ENCODE measurements around the gene TASP1. TPM values are rescaled to one million over a fixed set of nuclear protein-coding genes. Genes with fewer than 3 reads are reported as not detected.
A peak's percentile ranks its signal among the peaks of the same experiment; 100 is the strongest.

The TASP1 gene
- total and polyA plus RNA-seq, 2 donors, result 11.0 to 22.4 TPM

DNA sequence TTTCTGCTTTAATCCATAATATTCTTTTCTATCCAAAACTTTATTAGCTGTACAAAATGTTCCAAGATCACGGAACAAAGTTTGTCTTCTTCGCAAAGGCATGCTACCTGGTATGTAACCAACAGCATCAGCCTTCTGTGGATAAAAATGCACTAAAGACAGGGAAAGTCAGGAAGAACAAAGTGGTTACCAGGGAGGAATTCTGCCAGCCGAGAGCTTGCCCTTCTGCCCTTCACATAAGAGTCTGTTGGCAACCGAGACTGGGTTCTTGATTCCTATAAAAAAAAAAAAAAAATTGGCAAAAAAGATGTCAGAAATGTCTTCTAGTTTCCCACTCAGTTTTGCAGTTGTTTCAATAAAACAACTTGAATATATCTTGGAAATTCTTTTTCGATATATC lies 58.0 kb downstream of the TASP1 start:
- Histone ChIP-seq H3K36me3 (ENCODE audit: insufficient read depth) (peaks cover 4% of the 10 kb centered on the region), H3K4me3 (ENCODE audit: low read depth, low read length) (no peak overlapping the region), H3K4me1 (ENCODE audit: insufficient read depth) (no peaks in the 10 kb centered on the region), H3K27ac (ENCODE audit: low read depth) (no peak overlapping the region)
- 90% methylated on average over 5 of the region's 5 CpGs for WGBS
- DNase-seq (ENCODE audit: extremely low spot score), result no peak

DNA sequence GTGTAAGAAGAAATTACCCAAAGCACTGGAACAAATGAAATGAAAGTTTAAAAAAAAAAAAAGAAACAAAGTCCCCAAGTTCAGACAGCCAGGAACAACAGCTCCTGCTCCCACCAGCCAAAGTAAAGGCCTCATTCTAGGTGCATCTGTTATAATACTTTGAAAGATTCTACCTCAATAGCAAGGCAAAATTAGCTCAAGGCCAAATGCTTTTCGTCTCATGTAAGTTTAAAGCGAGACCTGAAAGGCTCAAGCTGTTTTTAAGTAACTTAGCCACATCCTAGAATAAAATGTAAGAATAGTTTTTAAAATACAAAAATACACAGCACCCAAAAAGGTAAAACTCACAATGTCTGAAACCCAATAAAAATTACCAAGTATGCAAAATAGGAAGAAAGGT lies 64.7 kb downstream of the TASP1 start:
- Histone ChIP-seq H3K4me3 (ENCODE audit: low read depth, low read length) (no peak overlapping the region), H3K4me1 (ENCODE audit: insufficient read depth) (no peaks in the 10 kb centered on the region), H3K27ac (ENCODE audit: low read depth) (no peak overlapping the region), H3K36me3 (ENCODE audit: insufficient read depth) (peaks cover 2% of the 10 kb centered on the region)
- no peak for DNase-seq (ENCODE audit: extremely low spot score)
- WGBS, result 93% methylated on average over 2 of the region's 2 CpGs

DNA sequence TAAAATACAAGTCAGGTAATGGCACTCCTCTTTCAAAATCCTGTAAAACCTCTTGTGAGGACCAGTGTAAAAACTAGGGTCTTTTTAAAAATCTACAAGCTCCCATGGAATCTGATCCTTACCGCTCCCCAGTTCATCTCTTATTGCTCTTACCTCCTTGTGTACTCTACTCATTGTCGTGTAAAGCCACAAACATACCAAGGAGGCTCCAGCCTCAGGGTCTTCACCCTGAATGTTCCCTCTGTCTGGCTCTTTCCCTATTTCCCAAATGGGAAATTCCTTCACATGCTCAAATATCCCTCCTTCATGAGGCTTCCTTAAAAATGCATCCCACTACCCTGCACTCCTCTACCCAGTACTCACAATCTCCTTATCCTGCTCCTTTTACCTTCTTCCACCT lies 67.1 kb downstream of the TASP1 start:
- Histone ChIP-seq H3K36me3 (ENCODE audit: insufficient read depth) (no peaks in the 10 kb centered on the region), H3K27ac (ENCODE audit: low read depth) (no peak overlapping the region), H3K4me1 (ENCODE audit: insufficient read depth) (no peaks in the 10 kb centered on the region), H3K4me3 (ENCODE audit: low read depth, low read length) (no peak overlapping the region)
- DNase-seq (ENCODE audit: extremely low spot score), result no peak
- WGBS, result 85% methylated on average over 2 of the region's 2 CpGs

DNA sequence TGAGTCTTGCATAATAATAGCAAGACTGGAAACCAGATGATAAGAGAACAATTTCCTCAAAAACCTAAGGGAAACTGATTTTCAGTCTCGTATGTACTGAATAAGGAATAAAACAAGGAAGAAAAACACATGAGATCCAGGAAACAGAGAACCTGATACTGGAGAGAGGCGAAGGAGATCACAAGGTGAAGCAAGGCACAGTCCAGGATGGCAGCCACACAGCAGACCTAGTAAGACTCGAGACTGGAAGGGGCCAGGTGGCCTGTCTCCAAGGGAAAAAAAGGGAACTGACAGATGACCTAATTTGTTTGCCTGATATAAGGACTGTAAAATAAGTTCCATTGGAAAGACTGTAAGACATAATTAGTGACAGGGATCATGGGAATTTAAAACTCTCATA lies 71.1 kb downstream of the TASP1 start:
- Histone ChIP-seq H3K36me3 (ENCODE audit: insufficient read depth) (no peaks in the 10 kb centered on the region), H3K4me1 (ENCODE audit: insufficient read depth) (no peaks in the 10 kb centered on the region), H3K4me3 (ENCODE audit: low read depth, low read length) (no peak overlapping the region), H3K27ac (ENCODE audit: low read depth) (no peak overlapping the region)
- no peak for DNase-seq (ENCODE audit: extremely low spot score)
- WGBS, result 67% methylated on average over 3 of the region's 3 CpGs

DNA sequence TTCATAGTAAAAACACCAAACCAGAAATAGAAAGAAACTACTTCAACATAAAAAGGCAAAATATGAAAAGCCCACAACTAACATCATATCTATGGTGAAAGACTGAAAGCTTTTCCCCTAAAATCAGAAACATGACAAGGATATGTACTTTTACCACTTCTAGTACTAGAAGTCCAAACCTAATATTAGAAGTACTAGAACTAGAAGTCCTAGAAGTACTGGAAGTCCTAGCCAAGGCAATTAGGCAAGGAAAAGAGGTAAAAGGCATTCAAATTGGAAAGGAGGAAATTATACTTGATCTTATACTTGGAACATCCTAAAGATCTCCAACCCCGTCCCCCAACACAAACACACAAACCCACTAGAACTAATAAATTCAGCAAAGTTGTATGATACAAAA lies 74.9 kb downstream of the TASP1 start:
- no peak overlapping the region for H3K27ac ChIP-seq (ENCODE audit: low read depth)
- DNase-seq (ENCODE audit: extremely low spot score), result no peak
- 98% methylated on average over 1 of the region's 1 CpG for WGBS
- no peaks in the 10 kb centered on the region for H3K36me3 ChIP-seq (ENCODE audit: insufficient read depth)
- H3K4me1 ChIP-seq (ENCODE audit: insufficient read depth), result no peaks in the 10 kb centered on the region
- H3K4me3 ChIP-seq (ENCODE audit: low read depth, low read length), result no peak overlapping the region

DNA sequence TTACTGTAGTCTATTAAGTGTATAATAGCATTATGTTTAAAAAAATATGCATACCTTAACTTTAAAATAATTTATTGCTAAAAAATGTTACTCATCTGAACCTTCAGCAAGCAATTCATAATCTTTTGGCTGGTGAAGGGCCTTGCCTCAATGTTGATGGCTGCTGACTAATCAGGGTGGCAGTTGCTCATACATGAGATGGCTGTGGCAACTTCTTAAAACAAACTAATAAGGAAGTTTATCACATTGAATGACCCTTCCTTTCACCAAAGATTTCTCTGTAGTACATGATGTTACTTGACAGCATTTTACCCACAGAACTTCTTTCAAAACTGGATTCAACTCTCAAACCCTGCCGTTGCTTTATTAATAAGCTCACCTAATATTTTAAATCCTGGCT lies 84.0 kb downstream of the TASP1 start:
- 94% methylated on average over 1 of the region's 1 CpG for WGBS

DNA sequence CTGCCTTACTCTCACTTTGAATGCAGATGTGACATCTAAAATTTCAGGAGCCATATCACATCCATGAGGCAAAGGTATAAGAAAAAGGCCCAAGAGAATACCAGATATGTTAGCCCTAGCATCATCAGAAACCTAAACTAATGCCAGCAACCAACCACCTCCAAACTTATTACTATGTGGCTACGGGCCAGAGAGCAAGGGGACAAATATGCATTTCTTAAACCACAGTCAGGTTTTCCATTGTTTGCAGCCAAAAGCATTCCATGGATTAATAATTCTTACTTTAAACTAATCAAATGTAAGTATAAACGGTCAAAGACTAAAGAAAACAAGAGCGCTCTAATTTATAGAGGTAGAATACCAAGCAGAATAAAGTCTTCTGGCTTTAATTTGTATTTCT lies 84.7 kb downstream of the TASP1 start:
- WGBS, result 83% methylated on average over 3 of the region's 3 CpGs
- no peaks in the 10 kb centered on the region for H3K4me1 ChIP-seq (ENCODE audit: insufficient read depth)
- no peak overlapping the region for H3K4me3 ChIP-seq (ENCODE audit: low read depth, low read length)
- H3K27ac ChIP-seq (ENCODE audit: low read depth), result no peak overlapping the region
- no peak for DNase-seq (ENCODE audit: extremely low spot score)
- H3K36me3 ChIP-seq (ENCODE audit: insufficient read depth), result no peaks in the 10 kb centered on the region

More for the DNA sequence above, 84.0 kb downstream of the TASP1 start:
- no peaks in the 10 kb centered on the region for H3K4me1 ChIP-seq (ENCODE audit: insufficient read depth)
- DNase-seq (ENCODE audit: extremely low spot score), result no peak
- H3K4me3 ChIP-seq (ENCODE audit: low read depth, low read length), result no peak overlapping the region
- no peaks in the 10 kb centered on the region for H3K36me3 ChIP-seq (ENCODE audit: insufficient read depth)
- H3K27ac ChIP-seq (ENCODE audit: low read depth), result no peak overlapping the region

DNA sequence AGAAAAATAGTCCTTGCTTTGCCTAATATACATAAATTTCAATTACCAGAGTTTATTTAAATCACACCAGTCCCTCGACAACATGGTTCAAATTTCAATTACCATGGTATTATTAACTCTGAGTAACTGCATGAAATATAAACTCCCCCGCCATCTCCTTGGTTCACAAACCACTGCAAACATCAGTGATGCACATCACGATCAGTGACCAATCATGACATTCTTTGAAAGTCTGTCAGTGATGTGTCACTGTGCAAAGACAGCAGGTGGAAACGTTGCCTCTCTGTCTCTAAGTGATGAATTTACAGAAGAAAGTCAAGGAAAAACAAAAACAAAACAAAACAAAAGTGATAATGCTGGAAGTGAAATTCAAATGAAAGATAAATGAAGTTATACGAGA lies 86.7 kb downstream of the TASP1 start:
- WGBS, result 92% methylated on average over 5 of the region's 5 CpGs
- H3K4me3 ChIP-seq (ENCODE audit: low read depth, low read length), result no peak overlapping the region
- H3K36me3 ChIP-seq (ENCODE audit: insufficient read depth), result no peaks in the 10 kb centered on the region
- H3K27ac ChIP-seq (ENCODE audit: low read depth), result no peak overlapping the region
- no peak for DNase-seq (ENCODE audit: extremely low spot score)
- no peaks in the 10 kb centered on the region for H3K4me1 ChIP-seq (ENCODE audit: insufficient read depth)

DNA sequence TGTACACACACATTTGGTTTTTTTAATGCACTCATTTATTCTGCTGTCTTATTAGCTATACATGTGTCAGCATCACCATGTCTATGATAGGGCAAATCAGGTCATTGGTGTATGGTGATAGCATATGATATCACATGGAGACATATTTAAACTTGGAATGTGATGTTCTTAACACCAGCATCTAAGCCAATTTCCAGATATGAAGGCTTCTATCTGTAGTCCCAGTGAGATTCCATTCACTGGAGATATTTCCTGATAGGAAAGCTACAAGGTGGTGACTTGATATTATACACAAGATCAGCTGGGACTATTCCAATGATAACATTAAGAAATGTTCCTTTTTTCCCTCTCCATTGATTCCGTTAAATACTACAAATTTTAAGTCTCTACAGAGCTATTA lies 89.3 kb downstream of the TASP1 start:
- WGBS, result 93% methylated on average over 1 of the region's 1 CpG
- H3K4me3 ChIP-seq (ENCODE audit: low read depth, low read length), result no peak overlapping the region
- H3K4me1 ChIP-seq (ENCODE audit: insufficient read depth), result no peaks in the 10 kb centered on the region
- no peak for DNase-seq (ENCODE audit: extremely low spot score)
- H3K36me3 ChIP-seq (ENCODE audit: insufficient read depth), result no peaks in the 10 kb centered on the region
- H3K27ac ChIP-seq (ENCODE audit: low read depth), result no peak overlapping the region

DNA sequence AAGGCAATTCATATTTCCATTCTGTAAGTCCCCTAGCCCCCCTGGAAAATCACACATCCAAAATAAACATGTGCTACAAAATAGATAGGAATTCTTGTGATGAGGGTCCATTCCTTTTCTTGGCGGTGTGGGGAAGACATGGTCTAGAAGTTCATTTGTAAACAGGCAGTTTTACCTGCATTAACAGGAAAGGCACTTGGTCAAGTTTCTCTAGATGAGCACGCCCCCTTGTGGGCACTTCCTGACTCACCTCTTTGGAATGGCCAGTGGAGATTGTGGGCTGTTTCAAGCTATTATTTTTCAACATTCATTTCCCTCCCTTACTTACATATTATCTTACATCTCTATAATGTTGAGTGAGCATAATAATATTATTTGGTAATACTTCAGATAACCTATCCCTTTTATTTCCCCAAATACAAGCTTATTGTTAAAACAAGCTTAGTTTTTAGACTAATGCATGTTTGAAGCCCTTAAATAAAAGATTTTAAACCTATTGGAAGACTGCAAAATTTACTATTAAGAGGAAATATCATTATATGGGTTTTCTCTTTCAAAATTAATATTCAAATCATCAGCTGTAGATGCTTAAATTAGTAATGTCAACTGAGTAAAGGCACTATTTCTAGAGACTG lies 92.1 kb downstream of the TASP1 start:
- Histone ChIP-seq H3K27ac (ENCODE audit: low read depth) (no peak overlapping the region), H3K36me3 (ENCODE audit: insufficient read depth) (no peaks in the 10 kb centered on the region), H3K4me3 (ENCODE audit: low read depth, low read length) (no peak overlapping the region), H3K4me1 (ENCODE audit: insufficient read depth) (no peaks in the 10 kb centered on the region)
- WGBS, result 7% methylated on average over 2 of the region's 2 CpGs
- DNase-seq (ENCODE audit: extremely low spot score), result peak; percentile 35

DNA sequence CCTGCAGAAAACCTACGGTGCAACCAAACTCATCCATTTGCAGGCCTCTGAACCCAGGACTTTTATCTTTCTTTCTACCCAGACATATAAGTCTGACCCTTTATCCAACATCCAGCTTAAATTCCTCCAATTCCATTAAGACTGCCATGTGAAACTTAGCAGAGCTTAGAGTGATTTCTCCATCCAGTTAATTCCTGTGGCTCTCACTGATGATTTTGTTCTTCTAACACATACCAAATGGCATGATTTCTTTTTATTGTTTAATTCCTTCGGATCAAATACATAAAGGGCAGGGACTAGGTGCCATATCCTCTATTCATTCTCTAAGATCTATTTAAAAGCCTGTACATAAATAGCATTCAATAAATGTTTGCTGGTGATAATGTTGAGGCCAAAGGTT lies 92.9 kb downstream of the TASP1 start:
- H3K36me3 ChIP-seq (ENCODE audit: insufficient read depth), result no peaks in the 10 kb centered on the region
- DNase-seq (ENCODE audit: extremely low spot score), result no peak
- H3K4me1 ChIP-seq (ENCODE audit: insufficient read depth), result no peaks in the 10 kb centered on the region
- 61% methylated on average over 2 of the region's 2 CpGs for WGBS
- H3K27ac ChIP-seq (ENCODE audit: low read depth), result no peak overlapping the region
- H3K4me3 ChIP-seq (ENCODE audit: low read depth, low read length), result no peak overlapping the region

DNA sequence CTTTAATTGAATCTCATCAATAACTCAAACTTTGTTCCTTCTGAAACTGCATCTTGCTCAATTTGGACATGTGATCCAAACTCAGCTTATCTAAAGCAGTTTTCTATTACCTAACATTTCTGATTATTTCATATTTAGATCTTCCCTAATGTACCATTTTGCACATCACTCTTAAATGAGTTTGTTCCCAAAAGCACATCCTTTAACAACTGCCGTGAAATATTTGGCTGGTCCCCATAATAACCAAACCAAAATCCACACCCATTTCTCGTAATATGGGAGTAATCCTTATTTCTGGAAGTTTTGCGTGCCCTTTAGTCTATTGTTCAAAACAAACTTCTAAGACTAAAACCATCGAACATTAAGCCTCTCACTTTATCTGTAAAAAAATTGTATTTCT lies 94.9 kb downstream of the TASP1 start:
- H3K4me1 ChIP-seq (ENCODE audit: insufficient read depth), result no peaks in the 10 kb centered on the region
- H3K27ac ChIP-seq (ENCODE audit: low read depth), result no peak overlapping the region
- H3K36me3 ChIP-seq (ENCODE audit: insufficient read depth), result no peaks in the 10 kb centered on the region
- H3K4me3 ChIP-seq (ENCODE audit: low read depth, low read length), result no peak overlapping the region
- DNase-seq (ENCODE audit: extremely low spot score), result no peak
- 92% methylated on average over 4 of the region's 4 CpGs for WGBS

DNA sequence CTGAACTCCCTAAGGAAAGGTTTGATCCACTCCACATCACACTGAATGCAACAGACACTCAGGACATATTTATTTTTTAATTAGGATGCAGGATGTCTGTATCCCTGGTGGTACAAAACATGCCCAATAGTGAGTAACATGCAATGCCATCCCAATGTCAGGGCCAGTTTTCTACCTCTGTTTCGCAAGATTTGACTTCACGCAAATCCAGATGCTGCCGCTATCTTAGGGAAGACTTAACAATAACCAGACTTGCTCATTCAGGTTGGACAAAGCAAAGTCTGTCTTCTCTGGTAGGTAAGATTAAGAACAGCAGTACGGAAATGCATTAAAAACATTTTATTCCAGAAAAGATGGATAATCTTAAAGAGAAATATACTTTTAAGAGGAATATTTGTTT lies 103.1 kb downstream of the TASP1 start:
- H3K27ac ChIP-seq (ENCODE audit: low read depth), result no peak overlapping the region
- DNase-seq (ENCODE audit: extremely low spot score), result no peak
- 98% methylated on average over 4 of the region's 4 CpGs for WGBS
- no peaks in the 10 kb centered on the region for H3K4me1 ChIP-seq (ENCODE audit: insufficient read depth)
- peaks cover 1% of the 10 kb centered on the region for H3K36me3 ChIP-seq (ENCODE audit: insufficient read depth)
- H3K4me3 ChIP-seq (ENCODE audit: low read depth, low read length), result no peak overlapping the region

DNA sequence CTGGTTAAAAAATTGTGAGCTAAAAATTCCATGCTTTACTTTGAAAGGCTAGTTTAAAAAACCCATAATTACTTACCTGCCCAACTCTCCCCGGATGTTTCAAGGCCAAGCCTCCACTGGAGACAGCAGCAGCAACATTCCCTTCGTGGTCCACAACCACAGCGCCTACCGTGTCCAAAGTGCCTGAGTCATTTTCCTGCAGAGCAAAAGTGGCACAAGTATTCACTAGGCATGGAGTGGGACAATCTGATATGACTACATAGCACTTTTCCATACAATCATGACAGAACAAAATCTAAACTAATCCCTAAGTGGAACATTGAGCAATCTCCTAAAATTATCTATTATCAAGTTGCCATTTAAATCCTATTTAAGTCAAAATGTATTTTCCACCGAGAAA lies 104.8 kb downstream of the TASP1 start:
- Histone ChIP-seq H3K4me1 (ENCODE audit: insufficient read depth) (no peaks in the 10 kb centered on the region), H3K36me3 (ENCODE audit: insufficient read depth) (peaks cover 3% of the 10 kb centered on the region), H3K27ac (ENCODE audit: low read depth) (no peak overlapping the region), H3K4me3 (ENCODE audit: low read depth, low read length) (no peak overlapping the region)
- no peak for DNase-seq (ENCODE audit: extremely low spot score)
- 90% methylated on average over 5 of the region's 5 CpGs for WGBS

DNA sequence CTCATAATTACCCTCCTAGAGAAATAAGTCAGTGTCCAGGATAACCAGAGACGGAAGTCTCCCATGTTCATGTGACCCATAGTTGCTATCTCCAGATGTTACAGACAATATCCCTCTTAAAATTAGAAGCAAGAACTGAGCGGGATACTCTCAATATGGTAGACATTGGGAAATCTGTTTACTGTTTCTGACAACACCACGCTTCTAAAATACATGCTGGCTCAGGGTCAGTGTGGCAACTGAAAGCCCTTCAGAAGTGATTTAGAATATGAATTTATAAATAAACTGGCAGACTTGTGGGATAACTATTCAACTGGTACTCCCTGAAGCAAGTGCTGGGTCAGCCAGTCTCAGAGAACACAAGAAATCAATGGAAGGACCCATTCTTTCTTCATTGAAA lies 108.6 kb downstream of the TASP1 start:
- H3K27ac ChIP-seq (ENCODE audit: low read depth), result no peak overlapping the region
- H3K4me1 ChIP-seq (ENCODE audit: insufficient read depth), result no peaks in the 10 kb centered on the region
- 95% methylated on average over 3 of the region's 3 CpGs for WGBS
- peaks cover 1% of the 10 kb centered on the region for H3K36me3 ChIP-seq (ENCODE audit: insufficient read depth)
- no peak for DNase-seq (ENCODE audit: extremely low spot score)
- no peak overlapping the region for H3K4me3 ChIP-seq (ENCODE audit: low read depth, low read length)
